G401 (cell line): ENCODE results near the gene CDKAL1. TPM values are rescaled to one million over a fixed set of nuclear protein-coding genes. Genes with fewer than 3 reads are reported as not detected.

Experiments used
- DNase-seq: peaks from one replicate; pipeline ENCODE4 v3.0.0-alpha.2; 2015; ENCODE audit warnings: low spot score
- in situ Hi-C: cut with HindIII; loops from 2 replicates; pipeline ENCODE4 v1.10.0; 2016; ENCODE audit warnings: low sequenced_read_pairs, mixed read lengths
- total RNA-seq: library from RNA; depleted of rRNA; stranded (reverse); fragments of >200 nt; shearing (Covaris generic); gene quantifications from 2 replicates; pipeline ENCODE4 v1.2.3, GENCODE V29; 2014

The CDKAL1 gene
- total RNA-seq, 1 experiment from 2014 or later = 25.7 TPM

- in situ Hi-C loops = no loop called here
- DNase-seq = no peak
These were observed 577.0 kb downstream of the CDKAL1 start for GRCh38 chr6:21111093-21111725.

- in situ Hi-C loops = no loop called here
- DNase-seq = peak; percentile 65
These were observed 580.9 kb downstream of the CDKAL1 start for GRCh38 chr6:21115111-21115510.

- in situ Hi-C loops = no loop called here
These were observed 582.5 kb downstream of the CDKAL1 start for GRCh38 chr6:21116736-21117135.

GRCh38 chr6:21118216-21118780 is 584.0 kb downstream of the CDKAL1 start:
- in situ Hi-C loops = no loop called here
- no peak for DNase-seq

More at GRCh38 chr6:21116736-21117135, 582.5 kb downstream of the CDKAL1 start:
- no peak for DNase-seq

GRCh38 chr6:21121636-21122136 is 587.4 kb downstream of the CDKAL1 start:
- DNase-seq = no peak
- in situ Hi-C loops = no loop called here

- in situ Hi-C loops = no loop called here
- no peak for DNase-seq
These were observed 589.5 kb downstream of the CDKAL1 start for GRCh38 chr6:21123507-21124436.

- in situ Hi-C loops = no loop called here
- DNase-seq = no peak
These were observed 594.3 kb downstream of the CDKAL1 start for GRCh38 chr6:21128601-21129000.

GRCh38 chr6:21131406-21131805 is 597.1 kb downstream of the CDKAL1 start:
- DNase-seq = no peak
- in situ Hi-C loops = no loop called here

GRCh38 chr6:21132446-21132845 is 598.2 kb downstream of the CDKAL1 start:
- no peak for DNase-seq
- in situ Hi-C loops = no loop called here

GRCh38 chr6:21132856-21133838 is 598.9 kb downstream of the CDKAL1 start:
- in situ Hi-C loops = no loop called here
- DNase-seq = peak; percentile 58

- in situ Hi-C loops = no loop called here
- no peak for DNase-seq
These were observed 599.6 kb downstream of the CDKAL1 start for GRCh38 chr6:21133901-21134300.

GRCh38 chr6:21134356-21134755 is 600.1 kb downstream of the CDKAL1 start:
- in situ Hi-C loops = no loop called here
- no peak for DNase-seq

GRCh38 chr6:21135484-21136013 is 601.3 kb downstream of the CDKAL1 start:
- in situ Hi-C loops = no loop called here
- peak; percentile 83 for DNase-seq

- DNase-seq = no peak
- in situ Hi-C loops = no loop called here
These were observed 603.6 kb downstream of the CDKAL1 start for GRCh38 chr6:21137700-21138335.

- in situ Hi-C loops = no loop called here
- peak; percentile 31 for DNase-seq
These were observed 604.2 kb downstream of the CDKAL1 start for GRCh38 chr6:21138336-21139069.

- no peak for DNase-seq
- in situ Hi-C loops = no loop called here
These were observed 606.7 kb downstream of the CDKAL1 start for GRCh38 chr6:21140966-21141365.

- in situ Hi-C loops = no loop called here
- DNase-seq = no peak
These were observed 607.5 kb downstream of the CDKAL1 start for GRCh38 chr6:21141616-21142303.
